Stimulated activated CD8-positive, alpha-beta memory T cell treated with anti-CD3 and anti-CD28 coated beads, Interleukin-15, amount 100 ng/mL, for 48 hours (primary cell): ENCODE results near the gene RAB1B.
"Not testable (repeated sequence)": the region's sequence is repeated elsewhere in the genome, so short reads cannot be mapped to it uniquely, and the experiment has no call there.

Experiments used
- DNase-seq, 2 donors: peaks; one replicate each; pipeline ENCODE4 v3.0.0-alpha.2; 2020; ENCODE audit warnings: low read depth in 2 of 2

RAB1B gene

GRCh38 chr11:66267379-66268243, 828 bp upstream of the RAB1B start:
- DNase-seq, result peak; percentile 79 to 83

- DNase-seq, result no peak
These were observed 790 bp downstream of the RAB1B start for GRCh38 chr11:66268952-66269905.

DNA sequence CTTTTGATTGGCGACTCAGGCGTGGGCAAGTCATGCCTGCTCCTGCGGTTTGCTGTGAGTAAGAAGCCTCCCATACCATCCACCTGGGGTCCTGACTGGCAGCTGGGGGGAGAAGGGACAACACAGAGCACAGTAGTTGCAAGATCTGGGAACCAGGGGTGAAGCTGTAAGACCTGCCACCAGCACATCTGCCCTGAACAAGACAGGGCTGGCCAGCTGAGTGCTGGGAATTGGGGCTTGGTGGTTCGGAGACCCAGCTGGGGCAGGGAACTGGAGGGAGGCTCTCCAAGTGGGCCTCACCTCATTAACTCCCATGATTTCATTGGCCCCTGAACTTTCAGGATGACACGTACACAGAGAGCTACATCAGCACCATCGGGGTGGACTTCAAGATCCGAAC, 3.4 kb downstream of the RAB1B start:
- no peak for DNase-seq

- no peak for DNase-seq
These were observed 4.2 kb downstream of the RAB1B start for GRCh38 chr11:66272596-66272995.

- no peak for DNase-seq
These were observed 5.8 kb downstream of the RAB1B start for GRCh38 chr11:66274219-66274618.

DNA sequence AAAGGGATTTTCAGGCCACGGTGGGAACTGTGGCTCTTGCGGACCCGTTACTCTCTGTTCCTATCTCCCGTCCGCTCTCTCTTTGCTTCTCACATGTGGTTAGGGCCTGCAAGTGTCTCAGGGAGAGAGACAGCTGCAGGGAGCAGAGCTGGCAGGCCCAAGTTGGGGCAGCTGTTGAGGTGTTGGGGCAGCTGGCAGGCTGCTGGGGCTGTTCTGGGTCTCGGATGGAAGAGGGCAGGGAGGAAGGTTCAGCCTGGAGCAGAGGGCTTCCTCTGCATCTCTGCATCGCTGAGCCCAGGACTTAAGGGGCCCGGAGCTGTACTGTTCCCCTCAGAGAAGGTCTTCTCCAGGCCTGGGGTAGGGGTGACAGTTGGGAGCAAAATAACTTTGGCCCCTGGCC, 7.0 kb downstream of the RAB1B start:
- no peak for DNase-seq

- no peak for DNase-seq
These were observed 7.7 kb downstream of the RAB1B start for GRCh38 chr11:66275984-66276612.

GRCh38 chr11:66276619-66277018, 8.2 kb downstream of the RAB1B start:
- DNase-seq, result not testable (repeated sequence)

DNA sequence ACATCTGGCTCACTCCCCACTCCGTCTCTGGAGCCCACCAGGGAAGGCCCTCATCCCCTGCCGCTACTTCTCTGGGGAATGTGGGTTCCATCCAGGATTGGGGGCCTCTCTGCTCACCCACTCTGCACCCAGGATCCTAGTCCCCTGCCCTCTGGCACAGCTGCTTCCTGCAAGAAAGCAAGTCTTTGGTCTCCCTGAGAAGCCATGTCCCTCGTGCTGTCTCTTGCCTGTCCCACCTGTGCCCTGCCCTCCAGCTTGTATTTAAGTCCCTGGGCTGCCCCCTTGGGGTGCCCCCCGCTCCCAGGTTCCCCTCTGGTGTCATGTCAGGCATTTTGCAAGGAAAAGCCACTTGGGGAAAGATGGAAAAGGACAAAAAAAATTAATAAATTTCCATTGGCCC, 8.6 kb downstream of the RAB1B start:
- not testable (repeated sequence) for DNase-seq

GRCh38 chr11:66277471-66278362, 9.3 kb downstream of the RAB1B start, which contains the start of gene CNIH2:
CNIH2 (plus strand) TSS chr11:66278175; CDS start chr11:66278457, 282 bp downstream.
- no peak for DNase-seq

GRCh38 chr11:66278363-66279091, 10.1 kb downstream of the RAB1B start:
- no peak for DNase-seq

GRCh38 chr11:66279092-66279734, 10.8 kb downstream of the RAB1B start:
- DNase-seq, result no peak

DNA sequence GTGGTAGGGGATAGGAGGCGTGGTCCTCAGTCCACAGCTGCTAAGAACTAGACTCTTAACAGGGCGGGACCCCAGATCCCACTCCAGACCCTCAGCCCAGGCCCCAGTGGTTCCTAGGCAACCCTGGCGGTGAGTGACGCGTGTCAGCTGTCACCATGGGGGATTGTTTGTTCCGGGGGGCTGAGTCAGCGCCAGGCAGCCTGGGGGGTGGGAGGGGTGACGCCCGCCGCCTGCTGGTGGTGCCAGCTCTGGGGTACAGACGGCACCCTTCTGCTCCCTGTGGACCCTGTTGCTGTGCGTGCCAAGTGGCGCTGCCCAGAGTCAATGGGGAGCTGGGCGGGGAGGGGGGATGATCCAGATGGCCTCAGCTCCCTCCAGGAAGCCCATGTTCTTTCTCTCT, 12.0 kb downstream of the RAB1B start:
- no peak for DNase-seq

DNA sequence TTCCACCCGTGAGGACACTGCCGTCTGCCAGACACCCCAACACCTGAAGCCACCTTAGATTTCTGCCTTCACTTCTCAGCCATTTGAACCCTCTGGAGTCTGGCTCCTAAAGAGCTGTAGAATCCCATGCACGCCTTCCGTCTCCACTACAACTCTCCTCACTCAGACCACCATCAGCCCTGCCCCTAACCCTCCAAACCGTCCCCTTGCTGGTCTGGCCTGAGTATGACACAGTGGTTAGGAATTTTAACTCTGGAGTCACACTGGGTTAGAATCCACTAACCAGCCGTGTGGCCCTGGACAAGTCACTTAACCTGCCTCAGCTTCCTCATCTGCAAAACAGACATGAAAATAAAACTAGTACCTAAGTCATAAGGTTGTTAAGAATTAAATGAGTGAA, 12.6 kb downstream of the RAB1B start:
- no peak for DNase-seq

- DNase-seq, result no peak
These were observed 13.5 kb downstream of the RAB1B start for GRCh38 chr11:66281776-66282467.

GRCh38 chr11:66282468-66283455, 14.3 kb downstream of the RAB1B start:
- DNase-seq, result peak; percentile 98 to 99

DNA sequence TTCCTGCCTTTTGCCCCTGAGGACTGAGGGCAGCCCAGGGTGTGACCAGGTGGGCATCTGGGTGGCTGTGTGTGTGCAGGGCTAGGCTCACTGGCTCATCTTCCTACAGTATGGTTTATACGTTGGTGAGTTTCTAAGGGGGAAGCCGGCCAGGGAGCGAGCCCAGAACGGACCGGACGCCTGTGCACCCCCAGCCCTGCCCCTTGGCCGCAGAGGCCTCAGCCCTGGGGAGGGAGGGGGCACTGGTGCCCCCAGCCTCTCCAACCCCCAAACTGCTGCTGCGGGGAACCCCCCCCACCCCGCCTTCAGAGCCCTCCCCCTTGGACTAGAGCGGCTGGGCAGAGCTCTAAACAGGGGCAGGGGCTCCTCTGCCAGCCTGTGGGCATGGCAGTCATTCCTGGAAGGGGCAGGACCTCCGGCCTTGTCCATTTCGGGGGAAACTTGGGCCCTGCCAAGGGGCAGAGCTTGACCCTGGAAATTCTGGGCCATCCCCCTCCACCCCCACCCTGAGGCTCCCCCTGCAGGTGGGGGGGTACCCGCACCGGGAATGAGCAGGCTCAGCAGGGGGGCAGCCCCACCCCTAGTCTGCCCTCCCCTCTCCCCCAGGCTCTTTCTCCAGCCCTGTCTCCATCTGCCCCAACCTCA, 15.1 kb downstream of the RAB1B start:
- DNase-seq, result no peak
